Brain microvascular endothelial cell (primary cell): ENCODE results near the gene KAT8.

Experiments used
- DNase-seq: peaks from one replicate; pipeline ENCODE4 v3.0.0-alpha.2; 2020
- H3K27ac ChIP-seq: fragments of 250-450 bp; sonication (Bioruptor Pico); 2 replicates; pipeline ENCODE4 v1.5.1; 2020; ENCODE audit warnings: mild to moderate bottlenecking, moderate library complexity
- H3K27me3 ChIP-seq: fragments of 250-450 bp; sonication (Bioruptor Pico); replicated peaks from 2 replicates; pipeline ENCODE4 v1.5.1; 2020; ENCODE audit warnings: mild to moderate bottlenecking
- H3K36me3 ChIP-seq: fragments of 250-450 bp; sonication (Bioruptor Pico); replicated peaks from 2 replicates; pipeline ENCODE4 v1.5.1; 2020; ENCODE audit warnings: mild to moderate bottlenecking
- H3K4me3 ChIP-seq: 2 replicates; pipeline ENCODE4 v1.5.1; 2011; ENCODE audit warnings: low read depth, mild to moderate bottlenecking, control low read depth, low read length, moderate library complexity
- CTCF ChIP-seq: IDR thresholded peaks from 2 replicates; pipeline ENCODE4 v1.5.1; 2011; ENCODE audit warnings: low read depth, mild to moderate bottlenecking, moderate library complexity, low read length, control low read depth, inconsistent platforms; ENCODE audit errors: missing control alignments
- in situ Hi-C: cut with HindIII; loops from 2 replicates; pipeline ENCODE4 v1.10.0; 2017; ENCODE audit warnings: low sequenced_read_pairs, low pct_ligation_motif_present

Gene KAT8

GRCh38 chr16:31132303-31132979, 15.0 kb downstream of the KAT8 start:
- Histone ChIP-seq H3K36me3 (no peaks in the 10 kb centered on the region), H3K4me3 (no peak overlapping the region), H3K27me3 (no peaks in the 10 kb centered on the region), H3K27ac (no peak overlapping the region)
- in situ Hi-C loops, result no loop called here
- no peak for TF ChIP-seq CTCF
- no peak for DNase-seq

GRCh38 chr16:31133046-31133501, 15.6 kb downstream of the KAT8 start:
- no peak overlapping the region for H3K4me3 ChIP-seq
- TF ChIP-seq CTCF, result no peak
- in situ Hi-C loops, result no loop called here
- DNase-seq, result no peak
- H3K27ac ChIP-seq, result no peak overlapping the region
- H3K36me3 ChIP-seq, result no peaks in the 10 kb centered on the region
- H3K27me3 ChIP-seq, result no peaks in the 10 kb centered on the region

DNA sequence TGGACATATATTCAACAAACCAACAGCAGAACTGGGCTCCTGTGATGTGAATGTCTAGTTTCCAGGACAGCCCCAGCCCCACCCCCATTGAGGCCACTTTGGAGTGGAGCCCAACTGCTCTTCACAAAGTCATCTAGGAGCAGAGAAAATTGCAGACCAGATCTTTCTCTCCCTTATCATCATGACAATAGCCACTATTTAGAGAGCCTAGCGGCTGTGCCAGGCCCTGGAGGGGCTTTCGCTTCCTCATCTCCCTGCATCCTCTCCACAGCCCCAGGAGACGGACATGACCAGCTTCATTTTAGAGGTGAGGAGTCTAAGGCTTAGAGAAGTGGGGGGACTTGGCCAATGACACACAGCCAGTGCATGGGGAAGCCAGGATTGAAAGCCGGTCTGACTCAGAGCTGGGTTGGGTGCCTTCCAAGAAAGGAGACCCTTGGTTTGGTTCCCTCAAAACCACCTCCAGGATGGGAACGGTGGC, 16.7 kb downstream of the KAT8 start:
- no peak for DNase-seq
- Histone ChIP-seq H3K36me3 (no peaks in the 10 kb centered on the region), H3K27ac (no peak overlapping the region), H3K27me3 (no peaks in the 10 kb centered on the region), H3K4me3 (no peak overlapping the region)
- in situ Hi-C loops, result no loop called here
- TF ChIP-seq CTCF, result no peak

GRCh38 chr16:31134625-31135534, 17.4 kb downstream of the KAT8 start:
- in situ Hi-C loops, result no loop called here
- no peaks in the 10 kb centered on the region for H3K27me3 ChIP-seq
- H3K36me3 ChIP-seq, result no peaks in the 10 kb centered on the region
- no peak overlapping the region for H3K4me3 ChIP-seq
- TF ChIP-seq CTCF, result no peak
- no peak for DNase-seq
- H3K27ac ChIP-seq, result no peak overlapping the region

GRCh38 chr16:31135535-31136286, 18.2 kb downstream of the KAT8 start, which contains the start of gene PRSS8:
PRSS8 (minus strand) TSS chr16:31135727; CDS start chr16:31135498, 229 bp downstream.
- in situ Hi-C loops, result no loop called here
- no peaks in the 10 kb centered on the region for H3K36me3 ChIP-seq
- H3K4me3 ChIP-seq, result no peak within 1 kb of the TSS
- no peak for TF ChIP-seq CTCF
- H3K27ac ChIP-seq, result no peak within 1 kb of the TSS
- no peaks in the 10 kb centered on the region for H3K27me3 ChIP-seq
- DNase-seq, result no peak
